CD4-positive, alpha-beta T cell (primary cell): ENCODE data around the gene GNRHR. TPM values are rescaled to one million over a fixed set of nuclear protein-coding genes. Genes with fewer than 3 reads are reported as not detected.

Experiments
- ATAC-seq: fragments of 200-7000 bp; cut with Tn5 transposase; one replicate; pipeline ENCODE4 v1.10.0; 2022; ENCODE audit warnings: mild to moderate bottlenecking; ENCODE audit not compliant: poor library complexity
- CTCF ChIA-PET: fragments of 350-600 bp; sonication (Branson Sonifier 250); formaldehyde crosslinking; loops from one replicate; lab custom pipeline; 2021; ENCODE audit warnings: antibody characterized with exemption, inconsistent platforms; lab: Charles Lee
- POLR2A ChIA-PET: fragments of 350-600 bp; sonication (Branson Sonifier 250); formaldehyde crosslinking; loops from one replicate; lab custom pipeline; 2021; ENCODE audit warnings: antibody characterized with exemption, inconsistent platforms; lab: Charles Lee
- DNase-seq, 14 experiments: peaks; one replicate each; pipeline ENCODE4 v3.0.0-alpha.2; 2013 to 2020; ENCODE audit warnings: mixed read lengths in 2 of 14
- H3K27ac ChIP-seq, 2 donors: one replicate each; pipeline versions ENCODE4 v1.5.1 to v1.7.0; 2013; ENCODE audit warnings: low read length in 2 of 2, low read depth in 1 of 2, mild to moderate bottlenecking in 1 of 2
- H3K27me3 ChIP-seq, 2 experiments: 1 replicate in 1 of 2; 2 replicates in 1 of 2; pipeline versions ENCODE4 v1.6.1 to v1.7.0; 2013; ENCODE audit warnings: low read length in 2 of 2, control low read depth in 1 of 2, mild to moderate bottlenecking in 1 of 2, moderate library complexity in 1 of 2; ENCODE audit not compliant: insufficient read depth in 2 of 2, control insufficient read depth in 1 of 2
- H3K36me3 ChIP-seq: one replicate; pipeline ENCODE4 v1.6.1; 2013; ENCODE audit warnings: low read length, control low read depth; ENCODE audit not compliant: insufficient read depth
- H3K4me1 ChIP-seq: one replicate; pipeline ENCODE4 v1.6.1; 2013; ENCODE audit warnings: low read length, control low read depth; ENCODE audit not compliant: insufficient read depth
- H3K4me3 ChIP-seq: one replicate; pipeline ENCODE4 v1.5.1; 2013; ENCODE audit warnings: mild to moderate bottlenecking, low read length, moderate library complexity
- H3K9me3 ChIP-seq, 2 experiments: 1 replicate in 1 of 2; 2 replicates in 1 of 2; pipeline versions ENCODE4 v1.6.1 to v1.7.0; 2013; ENCODE audit warnings: low read length in 2 of 2, mild to moderate bottlenecking in 2 of 2, control low read depth in 1 of 2, moderate library complexity in 1 of 2; ENCODE audit not compliant: control insufficient read depth in 1 of 2, insufficient read depth in 1 of 2
- H3K27ac Mint-ChIP-seq: one replicate; pipeline ENCODE4 v1.8.0; 2020; ENCODE audit warnings: mixed read lengths
- H3K27me3 Mint-ChIP-seq: one replicate; pipeline ENCODE4 v1.8.0; 2021; ENCODE audit warnings: mixed read lengths
- H3K36me3 Mint-ChIP-seq: one replicate; pipeline ENCODE4 v1.8.0; 2021; ENCODE audit warnings: low read depth, mixed read lengths
- H3K4me1 Mint-ChIP-seq: one replicate; pipeline ENCODE4 v1.8.0; 2021; ENCODE audit warnings: low read depth, mixed read lengths
- H3K4me3 Mint-ChIP-seq: one replicate; pipeline ENCODE4 v1.8.0; 2020; ENCODE audit warnings: mild to moderate bottlenecking, mixed read lengths
- H3K9me3 Mint-ChIP-seq: one replicate; pipeline ENCODE4 v1.8.0; 2020; ENCODE audit warnings: mixed read lengths
- CTCF ChIP-seq: fragments of 200-600 bp; IDR thresholded peaks from one replicate; pipeline ENCODE4 v1.8.0; 2022; ENCODE audit warnings: antibody characterized with exemption, mild to moderate bottlenecking
- intact Hi-C, 2 experiments: fragments of 100-400 bp; cut with DNase I in 1 of 2; cut with micrococcal nuclease in 1 of 2; formaldehyde crosslinking; loops; one replicate each; pipeline versions ENCODE4 v1.15.1 to v1.9.0; 2023 to 2025; cut with DNase I, micrococcal nuclease
- total RNA-seq, 174 experiments: library from RNA in 2 of 174; stranded (reverse) in 2 of 174; gene quantifications; one replicate each; pipeline ENCODE4 v1.2.3 and lab custom pipeline; 2021 to 2026

Gene GNRHR
- total RNA-seq, 2 experiments from 2014 or later = not detected

DNA sequence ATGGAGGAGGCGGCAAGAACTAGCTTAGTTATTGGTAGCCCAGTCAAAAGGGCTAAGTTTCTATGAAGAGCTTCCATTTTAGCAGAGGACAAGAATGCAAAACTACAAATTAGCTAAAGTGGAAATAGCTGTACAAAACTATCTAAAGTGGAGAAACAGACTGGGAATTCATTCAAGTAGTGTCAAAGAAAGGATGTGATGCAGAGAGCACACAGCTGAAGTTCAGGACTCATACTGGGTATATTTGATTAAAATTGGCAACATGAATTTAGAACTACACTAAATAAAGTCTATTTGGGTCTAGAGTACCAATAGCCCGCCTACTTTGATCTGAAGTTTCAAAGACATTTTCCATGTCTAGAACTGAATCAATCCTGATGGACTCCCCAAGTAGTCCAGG lies 33.1 kb upstream of the GNRHR start:
- Histone ChIP-seq H3K4me1 (no peaks in the 10 kb centered on the region), H3K4me3 (no peak overlapping the region), H3K27ac (no peak overlapping the region), H3K9me3 (no peaks in the 10 kb centered on the region), H3K36me3 (peaks cover 3% of the 10 kb centered on the region), H3K27me3 (no peaks in the 10 kb centered on the region)
- intact Hi-C loops = no loop called here
- H3K36me3 Mint-ChIP-seq = no peaks in the 10 kb centered on the region
- no peak overlapping the region for H3K4me3 Mint-ChIP-seq
- no peak overlapping the region for H3K27ac Mint-ChIP-seq
- POLR2A ChIA-PET = no interaction called here
- no peak for ATAC-seq
- DNase-seq = no peak
- no peaks in the 10 kb centered on the region for H3K9me3 Mint-ChIP-seq
- no peaks in the 10 kb centered on the region for H3K27me3 Mint-ChIP-seq
- CTCF ChIA-PET = no interaction called here
- no peak for TF ChIP-seq CTCF
- H3K4me1 Mint-ChIP-seq = no peaks in the 10 kb centered on the region

- TF ChIP-seq CTCF = no peak
- H3K27ac Mint-ChIP-seq = no peak overlapping the region
- no peaks in the 10 kb centered on the region for H3K36me3 Mint-ChIP-seq
- ChIA-PET CTCF (no interaction called here), POLR2A (no interaction called here)
- ATAC-seq (no peak), DNase-seq (no peak)
- H3K4me1 Mint-ChIP-seq = no peaks in the 10 kb centered on the region
- intact Hi-C loops = no loop called here
- Histone ChIP-seq H3K36me3 (peaks cover 3% of the 10 kb centered on the region), H3K9me3 (no peaks in the 10 kb centered on the region), H3K27ac (no peak overlapping the region), H3K4me3 (no peak overlapping the region), H3K27me3 (no peaks in the 10 kb centered on the region), H3K4me1 (no peaks in the 10 kb centered on the region)
- no peaks in the 10 kb centered on the region for H3K27me3 Mint-ChIP-seq
- no peak overlapping the region for H3K4me3 Mint-ChIP-seq
- no peaks in the 10 kb centered on the region for H3K9me3 Mint-ChIP-seq
Observed at GRCh38 chr4:67785528-67785927, 31.3 kb upstream of the GNRHR start.

GRCh38 chr4:67779631-67780030 lies 25.4 kb upstream of the GNRHR start:
- POLR2A ChIA-PET = no interaction called here
- DNase-seq (no peak), ATAC-seq (no peak)
- Mint-ChIP-seq H3K9me3 (no peaks in the 10 kb centered on the region), H3K4me1 (no peaks in the 10 kb centered on the region), H3K27ac (no peak overlapping the region), H3K4me3 (no peak overlapping the region), H3K36me3 (no peaks in the 10 kb centered on the region), H3K27me3 (no peaks in the 10 kb centered on the region)
- Histone ChIP-seq H3K27me3 (no peaks in the 10 kb centered on the region), H3K36me3 (peaks cover 3% of the 10 kb centered on the region), H3K27ac (no peak overlapping the region), H3K4me3 (no peak overlapping the region), H3K4me1 (no peaks in the 10 kb centered on the region), H3K9me3 (no peaks in the 10 kb centered on the region)
- intact Hi-C loops = no loop called here
- no peak for TF ChIP-seq CTCF
- CTCF ChIA-PET = no interaction called here
